OCI-LY7 (cell line): ENCODE results near the gene EDC3.

ENCODE experiments used
- EZH2phosphoT487 ChIP-seq: fragments of 200-600 bp; sonication (generic); IDR thresholded peaks from 2 replicates; pipeline ENCODE4 v1.6.1; 2018; ENCODE audit warnings: low read depth, borderline replicate concordance, mild to moderate bottlenecking, mixed run types, antibody characterized with exemption, low read length, moderate library complexity, mixed read lengths
- TF ChIP-seq, protein P1 (sequence below): fragments of 200-600 bp; sonication (generic); conservative IDR thresholded peaks from 2 replicates; pipeline ENCODE4 v1.5.1; 2014; ENCODE audit warnings: mild to moderate bottlenecking, antibody characterized with exemption, low read length, moderate library complexity, mixed read lengths

DNA sequence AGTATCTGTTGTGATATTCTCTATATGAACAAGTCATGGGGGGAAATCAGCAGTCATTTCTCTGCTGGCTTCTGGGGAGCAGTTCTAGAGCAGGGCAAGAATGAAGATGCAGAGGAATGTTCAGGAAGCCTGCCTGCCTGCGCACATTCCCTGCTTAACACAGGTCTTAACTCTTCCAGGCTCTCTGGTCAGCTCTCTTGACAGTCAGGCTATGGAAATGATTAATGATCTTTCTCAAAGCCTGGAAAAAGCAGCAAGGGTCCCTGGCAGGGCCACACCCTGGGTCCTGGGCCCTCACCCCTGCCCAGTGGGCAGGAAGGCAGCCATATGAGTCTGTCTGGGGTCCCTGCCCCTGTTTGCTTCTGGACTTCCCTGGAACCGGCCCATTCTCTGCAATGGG is 111.6 kb downstream of the EDC3 start:
- TF ChIP-seq, protein P1, sequence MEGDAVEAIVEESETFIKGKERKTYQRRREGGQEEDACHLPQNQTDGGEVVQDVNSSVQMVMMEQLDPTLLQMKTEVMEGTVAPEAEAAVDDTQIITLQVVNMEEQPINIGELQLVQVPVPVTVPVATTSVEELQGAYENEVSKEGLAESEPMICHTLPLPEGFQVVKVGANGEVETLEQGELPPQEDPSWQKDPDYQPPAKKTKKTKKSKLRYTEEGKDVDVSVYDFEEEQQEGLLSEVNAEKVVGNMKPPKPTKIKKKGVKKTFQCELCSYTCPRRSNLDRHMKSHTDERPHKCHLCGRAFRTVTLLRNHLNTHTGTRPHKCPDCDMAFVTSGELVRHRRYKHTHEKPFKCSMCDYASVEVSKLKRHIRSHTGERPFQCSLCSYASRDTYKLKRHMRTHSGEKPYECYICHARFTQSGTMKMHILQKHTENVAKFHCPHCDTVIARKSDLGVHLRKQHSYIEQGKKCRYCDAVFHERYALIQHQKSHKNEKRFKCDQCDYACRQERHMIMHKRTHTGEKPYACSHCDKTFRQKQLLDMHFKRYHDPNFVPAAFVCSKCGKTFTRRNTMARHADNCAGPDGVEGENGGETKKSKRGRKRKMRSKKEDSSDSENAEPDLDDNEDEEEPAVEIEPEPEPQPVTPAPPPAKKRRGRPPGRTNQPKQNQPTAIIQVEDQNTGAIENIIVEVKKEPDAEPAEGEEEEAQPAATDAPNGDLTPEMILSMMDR: no peak
- TF ChIP-seq EZH2phosphoT487: no peak
